Measurements from ENCODE around the gene TNFRSF1A.

DNA sequence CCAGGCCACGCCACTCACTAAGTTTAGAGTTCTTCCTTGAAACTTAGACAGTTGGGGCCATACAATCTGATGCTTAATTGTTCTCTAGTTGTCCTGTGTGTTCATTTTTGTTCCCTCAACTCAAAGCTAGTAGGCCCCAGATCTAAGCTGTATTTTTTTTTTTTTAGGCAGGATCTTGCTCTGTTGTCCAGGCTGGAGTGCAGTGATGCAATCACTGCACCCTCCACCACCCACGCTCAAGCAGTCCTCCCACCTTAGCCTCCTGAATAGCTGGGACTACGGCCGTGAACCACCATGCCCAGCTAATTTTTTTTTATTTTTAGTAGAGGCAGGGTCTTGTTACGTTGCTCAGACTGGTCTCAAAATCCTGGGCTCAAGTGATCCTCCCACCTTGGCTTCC is 7.5 kb downstream of the TNFRSF1A start:
- TF ChIP-seq BHLHE40 (IDR thresholded peaks at IDR 0.05; ENCODE audit: borderline replicate concordance): no peak
- no peak for TF ChIP-seq FOXK2 (IDR thresholded peaks at IDR 0.05)
- TF ChIP-seq SP1 (IDR thresholded peaks at IDR 0.05): no peak
- no peak for TF ChIP-seq ARNT (IDR thresholded peaks at IDR 0.05)
- TF ChIP-seq FOXM1 (IDR thresholded peaks at IDR 0.05; ENCODE audit: borderline replicate concordance): no peak
- TF ChIP-seq SUZ12 (IDR thresholded peaks at IDR 0.05): no peak
- TF ChIP-seq L3MBTL2 (conservative IDR thresholded peaks at IDR 0.05): no peak
- TF ChIP-seq TARDBP (IDR thresholded peaks at IDR 0.05): no peak
- TF ChIP-seq CTBP1 (IDR thresholded peaks at IDR 0.05; ENCODE audit: borderline replicate concordance): no peak
- TF ChIP-seq HDGF (IDR thresholded peaks at IDR 0.05; ENCODE audit: borderline replicate concordance): no peak
